PC-3 (cell line): ENCODE data around the gene ZNF296. TPM values are rescaled to one million over a fixed set of nuclear protein-coding genes. Genes with fewer than 3 reads are reported as not detected.

Experiments used
- ATAC-seq: fragments of 200-7000 bp; cut with Tn5 transposase; 2 replicates; pipeline ENCODE4 v1.9.1; 2020; ENCODE audit warnings: mild to moderate bottlenecking, moderate library complexity
- BruUV-seq: library from RNA; stranded (reverse); fragments of 400-500 nt; replicated peaks from 2 replicates; lab custom pipeline; 2021; lab: Mats Ljungman, UMichigan
- CTCF ChIA-PET: fragments of 300-600 bp; sonication (Branson Sonifier 250); formaldehyde crosslinking; loops from one replicate; lab custom pipeline; 2022; ENCODE audit warnings: antibody characterized with exemption; lab: Charles Lee
- POLR2A ChIA-PET: fragments of 300-600 bp; sonication (Branson Sonifier 250); formaldehyde crosslinking; loops from one replicate; lab custom pipeline; 2022; ENCODE audit warnings: antibody characterized with exemption; ENCODE audit not compliant: unreplicated experiment; lab: Charles Lee
- DNase-seq: peaks from one replicate; pipeline ENCODE4 v3.0.0-alpha.2; 2015
- H2AFZ ChIP-seq: fragments of 300-600 bp; sonication (generic); 2 replicates; pipeline ENCODE4 v1.6.0; 2016; ENCODE audit warnings: antibody characterized with exemption, low read length
- H3F3A ChIP-seq: fragments of 300-600 bp; sonication (generic); one replicate; pipeline ENCODE4 v1.6.0; 2017; ENCODE audit warnings: antibody characterized with exemption, low read length, control low read depth, mild to moderate bottlenecking; ENCODE audit not compliant: unreplicated experiment
- H3K27ac ChIP-seq: fragments of 300-600 bp; sonication (generic); 2 replicates; pipeline ENCODE4 v1.5.1; 2016; ENCODE audit warnings: mild to moderate bottlenecking, low read length
- H3K27me3 ChIP-seq: fragments of 300-600 bp; sonication (generic); 2 replicates; pipeline ENCODE4 v1.6.1; 2016; ENCODE audit warnings: low read length, mixed read lengths
- H3K36me3 ChIP-seq: fragments of 300-600 bp; sonication (generic); 2 replicates; pipeline ENCODE4 v1.6.1; 2016; ENCODE audit warnings: low read depth, mixed run types, low read length, mixed read lengths
- H3K4me1 ChIP-seq: fragments of 300-600 bp; sonication (generic); 2 replicates; pipeline ENCODE4 v1.5.1; 2016; ENCODE audit warnings: low read length; ENCODE audit not compliant: insufficient read depth
- H3K4me2 ChIP-seq: fragments of 300-600 bp; sonication (generic); 2 replicates; pipeline ENCODE4 v1.6.0; 2016; ENCODE audit warnings: low read length
- H3K4me3 ChIP-seq: fragments of 300-600 bp; sonication (generic); 2 replicates; pipeline ENCODE4 v1.5.1; 2016; ENCODE audit warnings: mild to moderate bottlenecking, low read length, mixed read lengths
- H3K79me2 ChIP-seq: fragments of 300-600 bp; sonication (generic); 2 replicates; pipeline ENCODE4 v1.6.1; 2017; ENCODE audit warnings: low read length, mixed read lengths
- H3K9ac ChIP-seq: fragments of 300-600 bp; sonication (generic); 2 replicates; pipeline ENCODE4 v1.6.0; 2016; ENCODE audit warnings: mild to moderate bottlenecking, low read length
- H3K9me2 ChIP-seq: fragments of 300-600 bp; sonication (generic); replicated peaks from 2 replicates; pipeline ENCODE4 v1.6.1; 2016; ENCODE audit warnings: mixed run types, low read length, mixed read lengths
- H3K9me3 ChIP-seq: fragments of 300-600 bp; sonication (generic); 2 replicates; pipeline ENCODE4 v1.6.1; 2016; ENCODE audit warnings: low read length, mixed read lengths
- H4K20me1 ChIP-seq: fragments of 300-600 bp; sonication (generic); 2 replicates; pipeline ENCODE4 v1.6.1; 2016; ENCODE audit warnings: low read length, mixed read lengths
- EZH2 ChIP-seq: fragments of 300-600 bp; sonication (generic); IDR thresholded peaks from one replicate; pipeline ENCODE4 v1.6.1; 2017; ENCODE audit warnings: antibody characterized with exemption, mild to moderate bottlenecking, low read length; ENCODE audit not compliant: unreplicated experiment
- EZH2phosphoT487 ChIP-seq: fragments of 300-600 bp; sonication (generic); IDR thresholded peaks from 2 replicates; pipeline ENCODE4 v1.6.1; 2018; ENCODE audit warnings: mild to moderate bottlenecking, antibody characterized with exemption, low read length, borderline replicate concordance
- intact Hi-C: fragments of 100-400 bp; cut with micrococcal nuclease; formaldehyde crosslinking; loops from 2 replicates; pipeline ENCODE4 v1.9.0; 2023
- total RNA-seq: library from RNA; depleted of rRNA; stranded (reverse); fragments of >200 nt; gene quantifications from 2 replicates; pipeline ENCODE4 v1.2.3, GENCODE V29; 2014
- TF ChIP-seq, protein P1 (sequence below): fragments of 300-600 bp; sonication (generic); conservative IDR thresholded peaks from 2 replicates; pipeline ENCODE4 v1.5.1; 2017; ENCODE audit warnings: antibody characterized with exemption, low read depth, mild to moderate bottlenecking, low read length

ZNF296 gene
- total RNA-seq, 1 experiment from 2014 or later, result 2.4 TPM

DNA sequence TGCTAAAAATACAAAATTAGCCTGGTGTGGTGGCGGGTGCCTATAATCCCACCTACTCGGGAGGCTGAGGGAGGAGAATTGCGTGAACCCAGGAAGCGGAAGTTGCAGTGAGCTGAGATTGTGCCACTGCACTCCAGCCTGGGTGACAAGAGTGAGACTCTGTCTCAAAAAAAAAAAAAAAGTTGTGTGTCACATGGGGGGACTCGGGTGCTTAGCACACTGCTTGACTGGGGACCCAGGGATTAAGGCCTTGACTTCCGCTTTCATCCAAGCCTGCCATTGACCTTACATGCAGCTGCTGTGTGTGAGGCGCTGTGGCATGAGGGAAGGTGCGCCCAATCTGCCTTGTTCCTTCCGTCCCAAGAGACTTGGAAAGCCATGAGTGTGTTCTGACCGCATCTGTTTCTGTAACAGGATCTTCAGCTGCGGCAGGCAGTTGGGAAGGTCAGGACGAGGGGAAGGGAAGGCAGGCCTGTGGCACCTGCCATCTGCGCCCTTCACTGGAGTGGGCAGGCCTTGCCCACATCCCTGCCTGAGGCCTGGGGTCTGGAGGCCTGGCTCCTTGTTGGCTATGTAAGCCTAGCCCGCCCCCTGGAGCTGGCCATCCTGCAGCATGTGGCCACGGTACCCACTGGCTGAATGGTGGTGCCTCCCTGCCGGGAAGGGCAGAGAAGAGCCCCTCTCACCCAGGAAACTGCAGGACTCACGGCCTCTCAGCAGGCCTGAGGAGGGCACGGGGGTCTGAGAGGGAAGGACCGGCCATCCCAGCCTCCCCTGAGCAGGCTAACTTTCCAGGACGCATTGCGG is 39.7 kb upstream of the ZNF296 start:
- Histone ChIP-seq H3K27ac (no peak overlapping the region), H3F3A (no peaks in the 10 kb centered on the region), H3K9me2 (no peaks in the 10 kb centered on the region), H3K4me2 (no peak overlapping the region), H3K4me3 (no peak overlapping the region), H3K9me3 (no peaks in the 10 kb centered on the region), H3K79me2 (peaks cover 89% of the 10 kb centered on the region), H2AFZ (no peak overlapping the region), H3K9ac (no peak overlapping the region), H4K20me1 (peaks cover 7% of the 10 kb centered on the region; the same call in 1 of the 2 replicates), H3K27me3 (no peaks in the 10 kb centered on the region), H3K4me1 (peaks cover 21% of the 10 kb centered on the region), H3K36me3 (no peaks in the 10 kb centered on the region)
- TF ChIP-seq EZH2 (no peak), EZH2phosphoT487 (no peak)
- TF ChIP-seq, protein P1, sequence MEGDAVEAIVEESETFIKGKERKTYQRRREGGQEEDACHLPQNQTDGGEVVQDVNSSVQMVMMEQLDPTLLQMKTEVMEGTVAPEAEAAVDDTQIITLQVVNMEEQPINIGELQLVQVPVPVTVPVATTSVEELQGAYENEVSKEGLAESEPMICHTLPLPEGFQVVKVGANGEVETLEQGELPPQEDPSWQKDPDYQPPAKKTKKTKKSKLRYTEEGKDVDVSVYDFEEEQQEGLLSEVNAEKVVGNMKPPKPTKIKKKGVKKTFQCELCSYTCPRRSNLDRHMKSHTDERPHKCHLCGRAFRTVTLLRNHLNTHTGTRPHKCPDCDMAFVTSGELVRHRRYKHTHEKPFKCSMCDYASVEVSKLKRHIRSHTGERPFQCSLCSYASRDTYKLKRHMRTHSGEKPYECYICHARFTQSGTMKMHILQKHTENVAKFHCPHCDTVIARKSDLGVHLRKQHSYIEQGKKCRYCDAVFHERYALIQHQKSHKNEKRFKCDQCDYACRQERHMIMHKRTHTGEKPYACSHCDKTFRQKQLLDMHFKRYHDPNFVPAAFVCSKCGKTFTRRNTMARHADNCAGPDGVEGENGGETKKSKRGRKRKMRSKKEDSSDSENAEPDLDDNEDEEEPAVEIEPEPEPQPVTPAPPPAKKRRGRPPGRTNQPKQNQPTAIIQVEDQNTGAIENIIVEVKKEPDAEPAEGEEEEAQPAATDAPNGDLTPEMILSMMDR, result no peak
- DNase-seq, result no peak
- ATAC-seq, result no peak
- intact Hi-C loops, result no loop called here
- CTCF ChIA-PET, result no interaction called here
- POLR2A ChIA-PET, result no interaction called here
- no TSS peak for BruUV-seq

DNA sequence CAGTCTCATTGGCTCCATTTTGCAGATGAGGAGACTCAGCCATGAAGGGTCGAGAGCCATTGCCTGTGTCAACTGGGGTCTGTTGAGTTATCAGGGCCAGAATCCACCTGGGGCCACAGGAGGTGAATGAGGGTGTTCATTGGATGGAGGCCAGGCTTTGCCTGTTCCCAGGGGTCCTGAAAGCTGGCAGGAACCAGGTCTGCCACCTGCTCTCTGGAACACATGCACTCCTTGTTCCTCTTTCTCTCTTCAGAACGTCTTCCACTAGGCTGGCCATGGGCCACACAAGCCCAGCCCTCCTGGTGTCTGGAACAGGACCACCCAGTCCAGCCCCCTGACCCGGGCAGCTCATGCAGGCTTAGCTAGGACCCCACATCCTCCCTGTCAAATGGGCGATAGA is 37.8 kb upstream of the ZNF296 start:
- H3K36me3 ChIP-seq, result no peaks in the 10 kb centered on the region
- intact Hi-C loops, result no loop called here
- DNase-seq (no peak), ATAC-seq (no peak)
- no peak overlapping the region for H2AFZ ChIP-seq
- no peaks in the 10 kb centered on the region for H3K27me3 ChIP-seq
- POLR2A ChIA-PET, result no interaction called here
- H3K9me2 ChIP-seq, result no peaks in the 10 kb centered on the region
- H3F3A ChIP-seq, result no peaks in the 10 kb centered on the region
- H3K4me2 ChIP-seq, result peak overlapping the region; percentile 71; the same call in 1 of the 2 replicates
- H3K79me2 ChIP-seq, result peaks cover 91% of the 10 kb centered on the region
- no peaks in the 10 kb centered on the region for H3K9me3 ChIP-seq
- H4K20me1 ChIP-seq, result peaks cover 7% of the 10 kb centered on the region; the same call in 1 of the 2 replicates
- CTCF ChIA-PET, result no interaction called here
- no peak overlapping the region for H3K9ac ChIP-seq
- H3K4me3 ChIP-seq, result no peak overlapping the region
- TF ChIP-seq EZH2phosphoT487 (no peak), EZH2 (no peak)
- TF ChIP-seq, protein P1, result no peak
- BruUV-seq, result no TSS peak
- no peak overlapping the region for H3K27ac ChIP-seq
- H3K4me1 ChIP-seq, result peaks cover 21% of the 10 kb centered on the region

GRCh38 chr19:45113628-45114027 is 37.4 kb upstream of the ZNF296 start:
- no peak overlapping the region for H3K4me3 ChIP-seq
- intact Hi-C loops, result no loop called here
- no peak overlapping the region for H2AFZ ChIP-seq
- CTCF ChIA-PET, result interaction anchor here (0.5 kb wide), 1 partner anchor 685 kb away, joined by 3 read pairs; no protein-coding TSS in a partner anchor
- BruUV-seq, result no TSS peak
- H3F3A ChIP-seq, result no peaks in the 10 kb centered on the region
- ATAC-seq, result peak; percentile 71
- H3K4me1 ChIP-seq, result peaks cover 21% of the 10 kb centered on the region
- H3K9me3 ChIP-seq, result no peaks in the 10 kb centered on the region
- H3K4me2 ChIP-seq, result peak overlapping the region; percentile 71
- H3K27ac ChIP-seq, result no peak overlapping the region
- no peaks in the 10 kb centered on the region for H3K27me3 ChIP-seq
- H3K9me2 ChIP-seq, result no peaks in the 10 kb centered on the region
- DNase-seq, result peak; percentile 61
- TF ChIP-seq EZH2, result no peak
- TF ChIP-seq, protein P1, result no peak
- no peak for TF ChIP-seq EZH2phosphoT487
- peaks cover 92% of the 10 kb centered on the region for H3K79me2 ChIP-seq
- no peaks in the 10 kb centered on the region for H3K36me3 ChIP-seq
- no peak overlapping the region for H3K9ac ChIP-seq
- POLR2A ChIA-PET, result no interaction called here
- peaks cover 7% of the 10 kb centered on the region; the same call in 1 of the 2 replicates for H4K20me1 ChIP-seq
